ENCODE measurements around the gene SP1. TPM values are rescaled to one million over a fixed set of nuclear protein-coding genes. Genes with fewer than 3 reads are reported as not detected.
"Not testable (repeated sequence)": the region's sequence is repeated elsewhere in the genome, so short reads cannot be mapped to it uniquely, and the experiment has no call there.

Gene SP1
- total RNA-seq, 4 donors from 2014 or later = 58.2 to 78.4 (median 62.0) TPM

- intact Hi-C loops (cut with DNase I) = no loop called here
Measured at GRCh38 chr12:53441040-53441833, 61.3 kb downstream of the SP1 start, which contains the start of gene PRR13. Gene PRR13 (plus strand): TSS chr12:53441734. CDS start chr12:53442715, 981 bp downstream.

GRCh38 chr12:53443955-53444354, 64.0 kb downstream of the SP1 start:
- H3K36me3 ChIP-seq = peaks cover 0 to 58% (median 9%) of the 10 kb centered on the region in 3 donors
- TF ChIP-seq POLR2A (IDR thresholded peaks at IDR 0.05) = no peak
- TF ChIP-seq, protein P1, sequence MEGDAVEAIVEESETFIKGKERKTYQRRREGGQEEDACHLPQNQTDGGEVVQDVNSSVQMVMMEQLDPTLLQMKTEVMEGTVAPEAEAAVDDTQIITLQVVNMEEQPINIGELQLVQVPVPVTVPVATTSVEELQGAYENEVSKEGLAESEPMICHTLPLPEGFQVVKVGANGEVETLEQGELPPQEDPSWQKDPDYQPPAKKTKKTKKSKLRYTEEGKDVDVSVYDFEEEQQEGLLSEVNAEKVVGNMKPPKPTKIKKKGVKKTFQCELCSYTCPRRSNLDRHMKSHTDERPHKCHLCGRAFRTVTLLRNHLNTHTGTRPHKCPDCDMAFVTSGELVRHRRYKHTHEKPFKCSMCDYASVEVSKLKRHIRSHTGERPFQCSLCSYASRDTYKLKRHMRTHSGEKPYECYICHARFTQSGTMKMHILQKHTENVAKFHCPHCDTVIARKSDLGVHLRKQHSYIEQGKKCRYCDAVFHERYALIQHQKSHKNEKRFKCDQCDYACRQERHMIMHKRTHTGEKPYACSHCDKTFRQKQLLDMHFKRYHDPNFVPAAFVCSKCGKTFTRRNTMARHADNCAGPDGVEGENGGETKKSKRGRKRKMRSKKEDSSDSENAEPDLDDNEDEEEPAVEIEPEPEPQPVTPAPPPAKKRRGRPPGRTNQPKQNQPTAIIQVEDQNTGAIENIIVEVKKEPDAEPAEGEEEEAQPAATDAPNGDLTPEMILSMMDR (IDR thresholded peaks at IDR 0.05) = no peak
- H3K27ac ChIP-seq = no peak overlapping the region
- H3K9me3 ChIP-seq = no peaks in the 10 kb centered on the region
- WGBS, 2 donors = 91 to 94% methylated on average over 4 of the region's 4 CpGs
- no peak overlapping the region for H3K4me3 ChIP-seq
- DNase-seq = no peak
- H3K4me1 ChIP-seq = peaks cover 12 to 51% (median 15%) of the 10 kb centered on the region in 3 donors
- no peaks in the 10 kb centered on the region for H3K27me3 ChIP-seq
- intact Hi-C loops (cut with DNase I) = no loop called here

More at GRCh38 chr12:53441040-53441833, 61.3 kb downstream of the SP1 start, which contains the start of gene PRR13:
- H3K9me3 ChIP-seq = no peaks in the 10 kb centered on the region
- peak within 1 kb of the TSS; percentile 68 to 85 (median 74) for H3K4me3 ChIP-seq
- H3K36me3 ChIP-seq = peaks cover 0 to 31% (median 9%) of the 10 kb centered on the region in 3 donors
- no peaks in the 10 kb centered on the region for H3K27me3 ChIP-seq
- peak within 1 kb of the TSS; percentile 84 to 95 (median 94) for H3K27ac ChIP-seq
- H3K4me1 ChIP-seq = peaks cover 12 to 51% (median 15%) of the 10 kb centered on the region in 3 donors
- TF ChIP-seq, protein P1 (IDR thresholded peaks at IDR 0.05) = peak in 1 of 6 experiments; percentile 5
- peak in 3 of 4 donors; percentile 74 to 94 (median 90) for TF ChIP-seq POLR2A (IDR thresholded peaks at IDR 0.05)
- 2 to 4% methylated on average over 18 to 21 of the region's 31 CpGs for WGBS, 2 donors
- DNase-seq = peak; percentile 95

DNA sequence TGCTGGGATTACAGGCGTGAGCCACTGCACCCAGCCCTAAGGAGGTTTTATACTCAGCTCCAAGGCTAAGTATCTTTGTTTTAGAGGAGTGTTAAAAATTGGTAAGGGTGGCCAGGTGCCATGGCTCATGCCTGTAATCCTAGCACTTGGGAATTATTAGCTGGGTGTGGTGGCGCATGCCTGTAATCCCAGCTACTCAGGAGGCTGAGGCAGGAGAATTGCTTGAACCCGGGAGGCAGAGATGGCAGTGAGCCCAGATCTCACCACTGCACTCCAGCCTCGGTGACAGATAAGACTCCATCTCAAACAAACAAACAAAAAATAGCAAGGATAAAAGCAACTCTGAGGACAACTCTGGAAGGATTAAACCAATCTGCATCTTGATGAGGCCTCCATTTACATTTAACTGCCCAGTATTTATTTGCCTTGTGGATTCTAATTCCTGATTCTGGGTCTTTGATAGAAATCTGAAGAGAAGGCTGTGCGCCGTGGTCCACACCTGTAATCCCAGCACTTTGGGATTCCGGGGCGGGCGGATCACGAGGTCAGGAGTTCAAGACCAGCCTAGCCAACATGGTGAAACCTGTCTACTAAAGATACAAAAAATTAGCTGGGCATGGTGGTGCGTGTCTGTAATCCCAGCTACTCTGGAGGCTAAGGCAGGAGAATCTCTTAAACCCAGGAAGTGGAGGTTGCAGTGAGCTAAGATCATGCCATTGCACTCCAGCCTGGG, 64.8 kb downstream of the SP1 start:
- H3K4me1 ChIP-seq = peaks cover 12 to 51% (median 15%) of the 10 kb centered on the region in 3 donors
- DNase-seq; H3K4me3 ChIP-seq; H3K27me3 ChIP-seq; H3K27ac ChIP-seq; intact Hi-C loops (cut with DNase I); H3K9me3 ChIP-seq: not testable (repeated sequence)
- H3K36me3 ChIP-seq = peaks cover 0 to 60% (median 9%) of the 10 kb centered on the region in 3 donors
- 82 to 86% methylated on average over 8 to 11 of the region's 11 CpGs for WGBS, 2 donors

DNA sequence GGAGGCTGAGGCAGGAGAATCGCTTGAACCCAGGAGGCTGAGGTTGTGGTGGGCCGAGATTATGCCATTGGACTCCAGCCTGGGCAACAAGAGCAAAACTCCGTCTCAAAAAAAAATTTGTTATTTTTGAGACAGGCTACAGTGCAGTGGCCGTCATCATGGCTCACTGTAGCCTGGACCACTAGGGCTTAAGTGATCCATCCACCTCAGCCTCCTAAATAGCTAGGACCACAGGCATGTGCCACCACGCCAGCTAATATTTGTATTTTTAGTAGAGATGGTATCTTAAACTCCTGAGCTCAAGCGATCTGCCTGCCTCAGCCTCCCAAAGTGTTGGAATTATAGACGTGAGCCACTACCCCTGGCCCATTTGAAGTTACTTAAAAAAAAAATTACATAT, 71.0 kb downstream of the SP1 start:
- H3K9me3 ChIP-seq = no peaks in the 10 kb centered on the region
- DNase-seq = no peak
- no peak for TF ChIP-seq POLR2A (IDR thresholded peaks at IDR 0.05)
- no peak overlapping the region for H3K4me3 ChIP-seq
- H3K27ac ChIP-seq = no peak overlapping the region
- WGBS, 2 donors = 90 to 93% methylated on average over 7 of the region's 7 CpGs
- peaks cover 10 to 53% (median 16%) of the 10 kb centered on the region in 3 donors for H3K36me3 ChIP-seq
- peaks cover 12 to 43% (median 20%) of the 10 kb centered on the region in 3 donors for H3K4me1 ChIP-seq
- no peaks in the 10 kb centered on the region for H3K27me3 ChIP-seq
- intact Hi-C loops (cut with DNase I) = loop anchor here (10.0 kb wide), 1 partner anchor 54 kb away; the partner anchor contains the start of genes NPFF and TARBP2

- peak within 1 kb of the TSS; percentile 95 to 99 (median 98) for H3K27ac ChIP-seq
- TF ChIP-seq POLR2A (IDR thresholded peaks at IDR 0.05) = peak in 3 of 4 donors; percentile 62 to 76 (median 67)
- TF ChIP-seq, protein P1 (IDR thresholded peaks at IDR 0.05) = peak; percentile 77 to 96 (median 95)
- intact Hi-C loops (cut with DNase I) = loop anchor here (10.0 kb wide), 1 partner anchor 53 kb away; the partner anchor contains the start of genes NPFF and TARBP2
- H3K9me3 ChIP-seq = no peaks in the 10 kb centered on the region
- H3K4me1 ChIP-seq = peaks cover 12 to 41% (median 20%) of the 10 kb centered on the region in 3 donors
- H3K27me3 ChIP-seq = no peaks in the 10 kb centered on the region
- peaks cover 15 to 53% (median 23%) of the 10 kb centered on the region in 3 donors for H3K36me3 ChIP-seq
- DNase-seq = peak; percentile 87
- H3K4me3 ChIP-seq = peak within 1 kb of the TSS; percentile 78 to 90 (median 85)
- 1 to 2% methylated on average over 7 to 9 of the region's 32 CpGs for WGBS, 2 donors
Measured at GRCh38 chr12:53451661-53452158, 71.7 kb downstream of the SP1 start, which contains the start of gene PCBP2. Gene PCBP2 (plus strand): TSS chr12:53452102. CDS start chr12:53454801, 2,699 bp downstream.

Data from esophagus squamous epithelium (tissue), 5 donors.